Measurements from ENCODE around the gene HDAC4.

HDAC4 gene

DNA sequence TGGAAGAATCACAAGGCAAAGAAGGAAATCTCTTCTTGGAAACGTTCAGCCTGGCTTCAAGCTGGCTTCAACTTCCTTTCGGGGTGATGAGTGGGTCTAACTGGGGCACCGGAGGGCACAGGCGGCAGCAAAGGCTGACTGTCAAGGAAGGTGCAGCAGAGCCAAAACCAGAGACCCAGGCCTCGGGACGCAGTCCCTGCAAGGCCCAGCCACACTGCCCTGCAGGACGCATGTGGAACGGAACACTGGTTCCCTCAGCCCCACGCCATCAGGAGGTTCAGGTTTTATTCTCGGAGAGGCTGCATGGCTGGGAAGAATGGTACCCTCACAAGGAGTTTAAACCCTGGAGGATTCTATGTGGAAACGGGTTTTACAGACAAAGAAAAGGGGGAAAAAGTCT lies 165.5 kb downstream of the HDAC4 start:
- DNase-seq (ENCODE audit: low read depth), result no peak

DNA sequence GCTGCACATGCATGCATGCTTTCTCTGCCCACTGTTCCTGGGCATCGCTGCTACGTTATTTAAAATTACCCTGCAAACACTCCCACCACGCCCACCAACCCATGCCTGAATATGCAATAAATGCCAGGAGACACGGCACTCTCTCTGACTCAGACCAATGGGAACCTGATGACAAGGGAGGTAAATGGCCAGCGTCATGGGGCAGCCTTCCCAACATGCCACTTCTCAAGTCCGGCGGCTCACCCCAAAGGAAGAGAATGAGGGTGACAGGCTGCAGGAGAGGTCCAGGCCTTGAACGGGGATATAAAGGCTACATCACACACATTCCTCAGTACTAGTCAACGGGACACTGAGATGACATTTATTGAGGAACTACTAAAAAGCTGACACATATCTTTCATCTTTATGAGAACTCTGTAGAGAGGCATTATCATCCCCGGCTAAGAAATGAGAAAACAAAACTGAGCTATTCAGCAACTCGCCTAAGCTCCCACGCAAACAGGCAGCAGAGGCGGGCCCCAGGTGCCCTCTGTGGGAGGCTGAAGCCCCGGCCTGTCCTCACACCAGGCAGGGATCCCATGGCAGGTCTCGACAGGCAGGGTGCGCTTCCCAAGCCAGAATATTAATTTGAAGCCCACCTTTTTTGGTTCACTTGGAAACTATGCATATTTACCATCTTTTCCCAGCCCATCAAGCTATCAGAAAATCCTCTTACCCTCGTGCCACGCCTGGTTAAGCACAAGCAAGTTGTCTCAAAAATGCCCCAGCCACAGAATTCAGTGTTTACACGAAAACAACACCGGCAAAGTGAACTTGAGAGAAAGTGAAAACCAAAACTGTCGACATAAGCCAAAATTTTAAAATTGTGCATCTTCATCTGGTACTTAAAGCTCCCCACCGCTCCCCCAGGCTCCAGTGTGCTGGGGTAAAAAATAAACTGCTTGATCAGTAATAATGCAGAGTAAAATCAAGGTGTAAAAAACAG lies 166.3 kb downstream of the HDAC4 start:
- DNase-seq (ENCODE audit: low read depth), result no peak

DNA sequence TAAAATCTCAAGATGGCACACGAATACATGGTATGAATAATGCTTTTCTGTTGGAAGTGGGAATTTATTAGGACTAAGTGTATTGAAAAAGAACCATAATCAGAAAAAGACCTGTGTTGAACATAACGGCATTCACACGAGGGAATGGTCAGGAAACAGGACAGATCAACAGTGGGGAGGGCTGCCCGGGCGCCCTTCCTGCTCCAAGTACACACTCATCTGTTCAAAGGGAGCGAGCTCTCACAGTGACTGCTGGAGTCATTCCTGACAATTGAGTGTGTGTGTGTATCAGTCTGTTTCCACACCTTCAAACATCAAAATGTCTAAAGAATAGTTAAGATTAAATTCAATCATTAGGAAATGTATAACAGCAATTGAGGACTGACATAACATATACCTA lies 167.2 kb downstream of the HDAC4 start:
- DNase-seq (ENCODE audit: low read depth), result no peak

DNA sequence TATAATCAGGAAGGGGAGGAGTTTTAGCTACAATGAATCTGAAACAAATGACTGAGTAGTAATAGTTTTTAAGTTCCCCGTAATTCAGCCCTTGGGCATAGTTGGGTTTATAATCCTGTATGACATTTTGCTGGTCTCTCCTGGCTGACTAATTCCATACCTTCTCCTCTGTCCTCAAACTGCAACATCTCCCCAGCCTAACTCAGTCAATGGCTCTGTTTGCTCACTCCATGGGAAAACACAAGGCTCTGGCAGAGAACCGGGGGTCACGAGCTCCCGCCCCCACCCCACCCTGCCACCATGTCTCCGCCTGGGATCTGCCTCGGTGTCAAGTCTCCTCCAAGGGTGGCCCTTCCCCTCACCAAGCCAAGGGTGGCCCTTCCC lies 168.6 kb downstream of the HDAC4 start:
- no peak for DNase-seq (ENCODE audit: low read depth)

DNA sequence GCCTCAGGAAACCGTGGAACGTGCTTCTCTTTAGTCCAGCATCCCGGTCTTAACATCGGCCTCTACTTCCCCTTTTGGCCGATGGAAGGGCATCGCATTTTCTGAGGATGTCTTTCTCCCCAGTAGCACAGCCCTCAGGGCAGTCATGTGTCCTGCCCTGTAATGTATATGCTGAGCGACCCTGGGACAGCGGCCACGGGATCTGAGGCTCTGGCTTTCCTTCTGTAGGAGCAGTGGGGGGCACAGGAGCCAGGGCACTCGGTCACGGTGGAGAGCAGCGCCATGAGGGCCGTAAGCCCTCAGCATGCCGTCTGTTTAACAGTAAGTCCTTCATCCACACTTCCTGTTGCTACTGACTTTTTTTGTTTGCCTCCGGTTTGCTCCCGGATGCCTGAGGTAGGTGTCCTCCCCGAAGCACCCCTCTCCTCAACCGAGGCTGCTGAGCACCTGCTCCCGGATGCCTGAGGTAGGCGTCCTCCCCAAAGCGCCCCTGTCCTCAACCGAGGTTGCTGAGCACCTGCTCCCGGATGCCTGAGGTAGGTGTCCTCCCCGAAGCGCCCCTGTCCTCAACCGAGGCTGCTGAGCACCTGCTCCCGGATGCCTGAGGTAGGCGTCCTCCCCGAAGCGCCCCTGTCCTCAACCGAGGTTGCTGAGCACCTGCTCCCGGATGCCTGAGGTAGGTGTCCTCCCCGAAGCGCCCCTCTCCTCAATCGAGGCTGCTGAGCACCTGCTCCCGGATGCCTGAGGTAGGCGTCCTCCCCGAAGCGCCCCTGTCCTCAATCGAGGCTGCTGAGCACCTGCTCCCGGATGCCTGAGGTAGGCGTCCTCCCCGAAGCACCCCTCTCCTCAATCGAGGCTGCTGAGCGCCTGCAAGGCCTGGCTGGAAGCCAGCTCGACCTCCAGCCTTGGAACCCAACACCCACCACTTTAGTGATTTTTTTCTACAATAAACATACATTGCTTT lies 169.3 kb downstream of the HDAC4 start:
- no peak for DNase-seq (ENCODE audit: low read depth)

DNA sequence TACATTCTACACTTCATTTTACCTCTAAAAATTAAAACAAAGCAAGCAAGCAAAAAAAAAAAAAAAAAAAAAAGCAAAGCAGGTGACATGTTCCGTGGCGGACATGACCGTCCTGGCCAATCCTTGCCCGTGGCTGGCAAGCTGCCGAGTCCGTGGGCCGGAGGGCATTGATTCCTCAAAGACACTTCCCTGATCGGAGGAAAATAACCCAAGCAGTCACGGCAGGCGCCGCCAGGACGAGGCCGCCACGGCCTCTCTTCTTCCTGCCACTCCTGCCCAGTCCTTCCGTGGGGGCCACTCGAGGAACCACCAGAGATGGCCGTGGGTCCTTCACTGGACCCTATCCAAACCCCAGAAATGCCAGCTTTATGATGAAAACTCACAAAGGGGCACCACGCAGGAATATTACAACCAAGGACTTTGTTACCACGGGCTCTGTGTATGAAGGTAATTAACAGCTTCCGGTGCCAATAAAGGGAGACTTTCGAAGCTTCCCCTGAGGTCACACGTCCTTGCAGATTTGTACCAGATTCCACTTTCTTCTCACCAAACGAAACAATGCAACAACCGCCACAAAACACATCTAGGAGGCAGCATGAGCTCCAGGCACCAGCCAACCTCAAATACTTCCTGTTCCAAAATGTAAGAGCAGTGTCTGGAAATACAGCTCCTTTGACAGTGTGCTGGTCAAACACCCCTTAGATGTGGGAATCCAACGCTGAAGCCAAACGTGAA lies 170.3 kb downstream of the HDAC4 start:
- no peak for DNase-seq (ENCODE audit: low read depth)

DNA sequence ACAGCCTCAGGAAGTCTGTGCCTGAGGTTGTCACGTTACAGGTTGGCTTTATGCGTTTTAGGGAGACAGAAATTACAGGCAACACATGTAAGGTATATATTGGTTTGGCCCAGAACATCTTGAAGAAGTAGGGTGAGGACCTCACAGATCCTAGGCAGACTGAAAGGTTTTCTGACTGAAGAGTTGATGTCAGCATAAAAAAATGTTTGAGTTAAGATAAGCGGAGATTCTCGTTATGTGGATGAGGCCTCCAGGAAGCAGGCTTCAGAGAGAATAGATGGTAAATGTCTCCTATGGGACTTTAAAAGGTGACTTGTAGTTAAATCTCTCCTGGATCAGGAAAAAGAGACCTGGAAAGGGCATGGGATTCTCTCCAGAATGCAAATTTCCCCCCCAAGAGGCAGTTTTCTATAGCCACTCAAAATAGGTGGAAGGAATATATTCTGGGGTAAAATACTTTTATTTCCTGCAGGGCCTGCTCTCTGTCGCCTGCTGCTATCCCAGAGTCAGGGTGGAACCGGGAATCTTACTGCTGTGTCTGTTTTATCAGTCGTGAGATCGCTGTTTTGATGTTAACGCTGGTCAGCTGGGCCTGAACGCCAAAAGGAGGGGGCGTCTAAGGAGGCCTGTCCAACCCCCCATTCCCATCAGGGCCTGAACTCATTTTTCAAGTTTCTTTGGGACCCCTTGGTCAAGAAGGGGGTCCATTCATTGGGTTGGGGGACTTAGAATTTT lies 171.1 kb downstream of the HDAC4 start:
- DNase-seq (ENCODE audit: low read depth), result no peak

DNA sequence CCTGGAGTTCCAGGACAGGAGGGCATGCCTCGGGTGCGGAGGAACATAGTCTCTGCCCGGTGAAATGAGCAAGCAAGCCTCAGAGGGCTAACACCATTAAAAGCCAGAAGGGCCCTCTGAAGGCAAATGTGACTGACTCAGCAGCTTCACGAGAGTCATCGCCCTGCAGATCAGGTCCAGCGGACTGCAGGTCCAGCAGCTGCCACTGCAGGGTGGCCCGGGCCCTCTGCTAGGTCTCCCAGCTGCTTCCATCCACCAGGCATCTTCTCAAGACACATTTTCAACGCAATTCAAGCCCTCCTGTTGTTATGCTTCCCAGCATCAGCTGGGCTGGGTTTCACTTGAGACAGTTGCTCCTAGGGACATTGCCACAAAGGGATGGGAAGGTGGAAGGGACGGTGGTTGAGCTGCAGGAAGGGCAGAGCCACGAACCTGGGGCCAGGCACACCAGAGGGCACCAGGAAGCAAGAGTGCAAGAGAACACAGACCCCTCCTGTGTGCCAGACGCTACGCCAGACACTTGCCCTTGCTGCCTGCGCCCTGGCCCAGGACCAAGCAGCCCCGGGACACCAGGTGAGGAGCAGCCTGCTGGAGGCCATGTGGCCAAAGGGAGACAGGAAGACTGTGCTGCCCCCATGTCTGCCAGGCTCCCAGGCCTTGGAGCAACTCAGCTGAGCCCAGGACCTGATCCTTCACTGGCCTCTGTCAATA lies 173.0 kb downstream of the HDAC4 start:
- no peak for DNase-seq (ENCODE audit: low read depth)

DNA sequence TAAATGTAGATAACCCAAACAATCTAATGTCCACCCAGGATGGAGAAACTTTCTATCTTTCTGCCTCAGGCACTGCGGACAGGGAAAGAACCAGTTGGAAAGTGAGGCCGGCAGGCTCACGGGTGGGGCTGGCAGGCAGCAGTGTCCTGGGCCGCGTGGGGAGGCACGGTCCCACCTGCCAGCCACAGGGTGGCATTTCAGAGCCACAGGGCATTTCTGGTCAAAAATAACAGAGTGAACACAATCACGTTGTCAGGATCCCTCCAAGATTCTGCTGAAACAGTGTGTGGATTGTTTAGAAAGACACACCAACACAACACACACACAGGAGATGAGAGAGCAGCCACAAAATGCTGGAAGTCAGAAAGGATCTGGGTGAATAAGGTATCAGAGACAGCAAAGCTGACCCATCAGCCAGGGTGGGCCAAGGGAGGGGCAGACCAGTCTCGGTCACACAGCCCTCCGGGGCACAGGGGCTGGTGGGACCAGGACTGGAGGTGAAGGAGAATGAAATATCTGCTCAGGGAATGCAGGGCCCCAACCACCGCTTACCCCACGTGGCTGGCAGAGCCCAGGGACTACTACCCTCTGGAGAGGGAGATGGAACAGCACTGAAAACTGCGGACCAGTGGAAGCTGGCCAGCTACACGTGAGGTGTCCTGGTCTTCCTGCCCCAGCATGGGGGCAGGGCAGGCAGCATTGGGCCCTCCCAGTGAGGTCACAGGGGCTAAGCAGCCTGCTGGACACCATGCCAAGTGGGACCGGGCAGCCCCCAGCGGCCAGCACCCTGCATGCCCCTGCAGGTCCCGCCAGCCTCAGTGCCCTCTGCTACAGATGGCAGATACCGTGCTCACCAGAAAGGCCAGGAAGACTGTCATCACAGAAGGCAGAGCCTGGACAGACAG lies 173.9 kb downstream of the HDAC4 start:
- no peak for DNase-seq (ENCODE audit: low read depth)

DNA sequence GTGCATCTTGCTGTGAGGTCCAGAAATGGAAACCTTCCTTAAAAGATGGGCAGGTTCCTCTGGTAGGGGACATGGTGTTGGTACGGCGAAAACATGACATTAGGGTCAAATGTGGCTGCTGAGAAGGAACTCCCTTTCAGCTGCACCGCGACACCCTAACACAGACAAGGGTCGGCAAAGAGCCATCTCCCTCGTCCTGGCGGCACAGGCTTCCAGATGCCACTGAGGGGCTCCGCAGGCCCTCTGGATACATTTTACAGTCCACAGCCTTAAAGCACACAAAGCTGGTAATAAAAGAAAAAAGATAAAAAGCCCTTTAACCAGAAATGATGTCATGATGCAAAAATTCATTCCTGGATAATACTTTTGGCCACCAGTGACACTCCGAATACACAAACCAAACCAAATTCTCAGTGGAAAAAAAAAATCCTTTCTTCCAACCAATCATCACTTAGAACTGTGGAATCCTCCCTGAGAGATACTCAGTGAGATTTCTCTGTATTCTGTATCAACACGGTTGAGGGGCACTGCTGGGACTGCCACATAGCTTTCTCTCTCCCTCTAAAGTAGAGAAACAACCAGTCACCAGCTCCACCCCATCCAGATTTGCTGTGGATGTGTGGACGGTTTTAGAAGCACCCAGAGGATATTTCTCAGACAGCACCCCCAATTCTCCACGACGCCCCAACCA lies 174.8 kb downstream of the HDAC4 start:
- DNase-seq (ENCODE audit: low read depth), result no peak

DNA sequence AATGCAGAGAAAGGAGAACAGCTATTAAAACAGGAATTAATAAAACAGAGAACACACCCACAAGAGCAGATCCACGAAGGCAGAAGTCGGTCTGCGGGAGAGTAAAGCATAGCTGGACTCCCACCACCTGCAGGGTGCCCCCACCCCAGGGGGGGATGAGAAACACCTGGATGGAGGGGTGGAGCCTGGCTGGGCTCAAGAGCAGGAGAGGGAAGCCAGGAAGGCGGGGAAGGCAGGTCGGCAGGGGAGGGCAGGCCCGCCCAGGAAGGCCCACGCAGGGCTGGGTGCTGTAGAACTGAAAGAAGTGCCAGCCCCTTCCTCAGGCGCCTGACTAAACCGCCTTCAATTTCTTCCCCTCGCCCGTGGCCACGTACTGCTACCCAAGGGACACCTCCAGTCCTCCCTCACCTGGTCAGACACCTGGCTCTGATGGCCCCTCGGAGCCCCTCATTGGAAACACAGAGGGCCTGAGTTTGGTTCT lies 175.4 kb downstream of the HDAC4 start:
- no peak for DNase-seq (ENCODE audit: low read depth)

DNA sequence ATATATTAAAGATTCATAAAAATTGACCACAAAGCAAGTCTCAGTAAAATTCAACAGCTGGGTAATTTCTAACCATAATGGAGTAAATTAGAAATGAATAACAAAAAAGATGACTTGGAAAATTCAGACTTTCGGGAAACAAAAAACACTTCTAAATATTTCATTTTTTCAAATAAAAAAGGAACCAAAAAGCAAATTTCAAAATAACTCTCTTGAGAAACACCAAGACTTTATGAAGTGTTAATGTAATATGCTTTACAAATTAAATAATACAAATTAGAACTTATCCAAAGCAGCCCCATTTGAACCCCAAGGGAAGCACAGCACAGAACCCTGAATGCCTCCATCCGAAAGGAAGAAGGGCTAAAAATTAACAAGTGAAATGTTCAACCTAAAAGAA lies 175.9 kb downstream of the HDAC4 start:
- DNase-seq (ENCODE audit: low read depth), result no peak

DNA sequence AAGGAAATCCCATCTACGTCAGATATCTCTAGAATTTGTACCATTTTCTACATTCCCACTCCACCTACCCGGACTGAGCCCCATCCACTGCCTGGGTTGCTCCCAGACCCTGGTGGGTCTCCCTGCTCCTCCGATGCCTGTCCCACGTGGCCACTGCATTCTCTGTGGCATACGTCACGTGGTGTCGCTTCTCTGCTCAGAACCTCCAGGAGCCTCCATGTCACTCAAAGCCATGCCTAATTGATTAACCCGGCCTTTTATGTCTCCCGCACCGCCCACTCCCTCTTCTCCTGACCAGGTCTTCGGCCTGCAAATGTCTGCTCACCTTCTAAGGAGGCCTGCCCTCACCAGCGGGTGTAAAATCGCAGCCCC lies 176.6 kb downstream of the HDAC4 start:
- no peak for DNase-seq (ENCODE audit: low read depth)

DNA sequence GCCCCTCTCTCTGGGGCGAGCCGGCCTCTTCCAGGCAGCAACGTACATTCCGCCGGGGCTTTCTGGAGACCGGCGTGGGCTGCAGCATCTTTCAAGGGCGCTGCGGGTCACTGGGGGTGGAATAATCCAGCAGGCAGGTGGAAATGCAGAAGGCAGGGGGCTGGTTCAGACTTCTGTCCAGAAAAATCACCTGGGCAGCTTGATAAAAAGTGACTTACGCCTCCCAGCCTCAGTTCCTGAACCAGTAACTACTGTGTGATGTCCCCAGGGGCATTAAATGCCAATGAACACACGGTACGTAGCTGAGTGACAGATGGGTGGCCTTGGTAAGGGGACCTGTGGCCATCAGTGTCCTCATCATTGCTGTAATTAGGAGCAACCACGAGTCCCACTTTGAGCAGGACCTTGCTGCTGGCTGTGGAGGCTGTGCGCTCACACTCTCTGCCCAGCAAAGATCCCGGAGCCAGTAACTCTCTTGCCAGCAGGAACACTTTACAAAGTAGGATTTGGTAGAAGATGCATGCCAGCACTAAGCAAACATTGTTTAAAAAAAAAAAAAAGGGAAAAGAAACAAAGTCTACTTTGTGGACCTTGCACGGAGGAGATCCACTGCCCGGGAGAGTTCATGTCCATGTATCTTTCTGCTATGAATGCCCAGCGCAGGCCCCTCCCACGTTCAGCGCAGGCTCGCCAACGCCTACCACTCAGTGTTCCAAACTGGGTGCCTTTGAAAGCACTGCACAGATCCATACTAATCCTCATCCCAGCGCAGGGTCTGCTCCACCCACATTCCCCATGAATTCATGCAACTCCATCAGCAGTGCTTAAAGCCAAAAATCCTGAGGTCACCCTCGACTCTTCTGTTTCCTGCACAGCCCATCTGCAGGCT lies 177.3 kb downstream of the HDAC4 start:
- no peak for DNase-seq (ENCODE audit: low read depth)

DNA sequence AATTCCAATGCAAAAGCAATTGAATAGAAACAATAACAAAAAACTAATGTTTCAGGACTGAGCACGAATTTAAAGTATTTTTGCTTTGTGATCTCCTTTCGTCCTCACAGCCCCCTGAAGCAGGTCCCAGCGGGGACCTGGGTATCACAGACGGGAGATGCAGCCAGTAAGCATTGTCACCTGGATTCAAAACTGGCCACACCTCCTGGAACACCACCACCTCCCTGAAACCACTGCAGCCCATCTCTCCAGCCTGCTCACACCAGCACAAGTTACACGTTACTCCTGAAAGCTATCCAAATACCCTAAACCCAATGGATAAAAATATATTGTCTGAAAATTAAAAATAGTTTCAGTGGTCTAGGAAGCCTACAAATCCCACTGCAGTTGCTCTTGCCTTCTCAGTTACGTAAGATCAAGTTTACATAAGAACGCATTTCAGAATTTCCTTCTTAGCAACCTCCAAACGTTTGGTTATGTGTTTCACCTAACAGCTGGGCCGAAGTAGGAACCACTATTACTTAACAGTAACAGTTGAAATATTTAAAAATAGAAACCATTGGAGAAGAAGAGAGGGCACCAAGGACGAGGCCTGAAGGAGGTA lies 178.0 kb downstream of the HDAC4 start:
- no peak for DNase-seq (ENCODE audit: low read depth)

DNA sequence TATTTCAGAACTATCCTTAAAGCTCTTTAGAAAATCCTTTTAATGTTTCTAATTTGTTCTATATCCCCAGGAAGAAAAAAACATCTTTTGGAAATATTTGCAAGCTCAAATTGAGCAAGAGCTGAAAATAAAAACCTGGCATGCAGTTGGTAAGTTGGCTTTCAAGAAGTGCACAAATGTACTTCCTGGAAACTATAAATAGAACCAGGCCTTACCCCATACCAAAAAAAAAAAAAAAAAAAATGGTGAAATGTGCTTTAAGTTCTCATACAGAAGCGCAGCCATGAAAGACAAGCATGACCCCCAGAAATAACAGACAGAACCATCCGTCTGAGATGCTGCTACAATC lies 178.5 kb downstream of the HDAC4 start:
- DNase-seq (ENCODE audit: low read depth), result no peak

DNA sequence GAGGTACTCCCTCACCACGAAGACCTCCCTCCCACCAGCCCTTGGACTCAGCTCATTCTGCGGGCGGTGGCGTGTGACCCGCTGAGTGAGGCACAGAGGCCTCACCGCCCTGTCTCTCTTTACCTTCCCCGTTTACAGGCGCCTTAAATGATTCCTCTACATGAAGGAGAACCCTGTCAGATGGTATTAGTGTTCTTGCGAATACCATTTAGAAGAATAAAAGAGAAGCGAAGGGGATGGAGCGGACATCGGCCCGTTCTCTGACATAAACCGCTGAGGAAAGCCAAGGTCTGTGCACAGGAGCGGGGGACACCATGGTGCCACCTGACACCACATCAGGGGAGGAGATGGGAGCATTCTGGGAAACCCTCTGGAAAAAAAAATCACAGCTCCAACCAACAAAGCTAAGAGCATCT lies 179.8 kb downstream of the HDAC4 start:
- no peak for DNase-seq (ENCODE audit: low read depth)

DNA sequence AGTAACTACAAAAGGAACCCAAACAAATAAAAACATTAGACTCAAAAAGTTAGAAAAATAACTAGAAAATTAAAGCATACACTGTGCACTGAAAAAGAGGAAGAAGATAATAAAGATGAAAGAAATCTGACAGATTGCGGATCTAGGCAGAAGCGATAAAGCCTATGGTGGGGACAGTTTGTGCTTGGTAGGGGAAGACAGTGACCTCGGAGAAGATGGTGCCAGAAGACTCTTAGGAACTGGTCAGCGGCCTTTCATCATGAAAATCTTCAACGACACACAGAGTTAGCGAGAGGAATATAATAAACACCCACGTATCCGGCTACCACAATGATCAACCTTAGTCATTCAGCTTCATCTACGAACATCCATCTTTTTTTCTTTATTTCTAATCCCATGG lies 180.5 kb downstream of the HDAC4 start:
- no peak for DNase-seq (ENCODE audit: low read depth)
